ENCODE measurements around the gene NAV2. TPM values are rescaled to one million over a fixed set of nuclear protein-coding genes. Genes with fewer than 3 reads are reported as not detected.

NAV2 gene
- total RNA-seq, 2 donors from 2014 or later, result 21.3 to 45.3 TPM

GRCh38 chr11:19869946-19870589 is 157.4 kb downstream of the NAV2 start:
- Histone ChIP-seq H3K36me3 (no peaks in the 10 kb centered on the region), H3K27ac (no peak overlapping the region), H3K4me1 (no peaks in the 10 kb centered on the region), H3K27me3 (no peaks in the 10 kb centered on the region), H3K9ac (ENCODE audit: low read depth in 2 of 2, low read length in 2 of 2) (no peak overlapping the region), H3K4me3 (no peak overlapping the region), H3K9me3 (no peaks in the 10 kb centered on the region)
- DNase-seq, result no peak
- no peak for TF ChIP-seq CTCF (IDR thresholded peaks at IDR 0.05)
- intact Hi-C loops (cut with DNase I), result no loop called here

- no peak overlapping the region for H3K27ac ChIP-seq
- H3K9me3 ChIP-seq, result no peaks in the 10 kb centered on the region
- intact Hi-C loops (cut with DNase I), result no loop called here
- no peaks in the 10 kb centered on the region for H3K36me3 ChIP-seq
- no peak overlapping the region for H3K4me3 ChIP-seq
- no peak for DNase-seq
- no peaks in the 10 kb centered on the region for H3K4me1 ChIP-seq
- H3K9ac ChIP-seq (ENCODE audit: low read depth in 2 of 2, low read length in 2 of 2), result no peak overlapping the region
- no peak for TF ChIP-seq CTCF (IDR thresholded peaks at IDR 0.05)
- no peaks in the 10 kb centered on the region for H3K27me3 ChIP-seq
These were observed 158.9 kb downstream of the NAV2 start for GRCh38 chr11:19871531-19871930.

- Histone ChIP-seq H3K27me3 (no peaks in the 10 kb centered on the region), H3K9ac (ENCODE audit: low read depth in 2 of 2, low read length in 2 of 2) (no peak overlapping the region), H3K27ac (no peak overlapping the region), H3K36me3 (no peaks in the 10 kb centered on the region), H3K4me1 (no peaks in the 10 kb centered on the region), H3K9me3 (no peaks in the 10 kb centered on the region), H3K4me3 (no peak overlapping the region)
- TF ChIP-seq CTCF (IDR thresholded peaks at IDR 0.05), result no peak
- DNase-seq, result no peak
- intact Hi-C loops (cut with DNase I), result no loop called here
These were observed 160.0 kb downstream of the NAV2 start for GRCh38 chr11:19872512-19873145.

- no peak for DNase-seq
- no peak overlapping the region for H3K27ac ChIP-seq
- intact Hi-C loops (cut with DNase I), result no loop called here
- H3K27me3 ChIP-seq, result no peaks in the 10 kb centered on the region
- no peaks in the 10 kb centered on the region for H3K36me3 ChIP-seq
- TF ChIP-seq CTCF (IDR thresholded peaks at IDR 0.05), result no peak
- no peaks in the 10 kb centered on the region for H3K4me1 ChIP-seq
- H3K9ac ChIP-seq (ENCODE audit: low read depth in 2 of 2, low read length in 2 of 2), result no peak overlapping the region
- H3K4me3 ChIP-seq, result no peak overlapping the region
- H3K9me3 ChIP-seq, result no peaks in the 10 kb centered on the region
These were observed 161.1 kb downstream of the NAV2 start for GRCh38 chr11:19873730-19874129.

GRCh38 chr11:19874266-19874665 is 161.6 kb downstream of the NAV2 start:
- Histone ChIP-seq H3K36me3 (no peaks in the 10 kb centered on the region), H3K9me3 (no peaks in the 10 kb centered on the region), H3K27ac (no peak overlapping the region), H3K4me3 (no peak overlapping the region), H3K27me3 (no peaks in the 10 kb centered on the region), H3K9ac (ENCODE audit: low read depth in 2 of 2, low read length in 2 of 2) (no peak overlapping the region), H3K4me1 (no peaks in the 10 kb centered on the region)
- no peak for TF ChIP-seq CTCF (IDR thresholded peaks at IDR 0.05)
- intact Hi-C loops (cut with DNase I), result no loop called here
- no peak for DNase-seq

All from colonic mucosa (tissue), 4 donors.